Cortex of kidney (tissue), 1 donor: ENCODE results near the gene KLK14.

ENCODE experiments used
- DNase-seq: peaks from one replicate; lab custom pipeline; 2025; lab: John Stamatoyannopoulos, UW

Gene KLK14

GRCh38 chr19:51082611-51083010 is at the start of gene KLK14:
TSS of gene KLK14 (minus strand) at chr19:51082887. CDS start at chr19:51082614, 273 bp downstream.
- no peak for DNase-seq

GRCh38 chr19:51131780-51132680 is 49.3 kb upstream of the KLK14 start:
- DNase-seq: no peak

GRCh38 chr19:51129716-51130115 is 47.0 kb upstream of the KLK14 start:
- no peak for DNase-seq

- no peak for DNase-seq
Measured at GRCh38 chr19:51128227-51128626, 45.5 kb upstream of the KLK14 start.

- DNase-seq: no peak
Measured at GRCh38 chr19:51127755-51128154, 45.1 kb upstream of the KLK14 start.

GRCh38 chr19:51127032-51127431 is 44.3 kb upstream of the KLK14 start:
- no peak for DNase-seq

- DNase-seq: no peak
Measured at GRCh38 chr19:51125421-51126075, 42.9 kb upstream of the KLK14 start.

GRCh38 chr19:51124729-51125128 is 42.0 kb upstream of the KLK14 start, which contains the start of gene SIGLEC9:
TSS of gene SIGLEC9 (plus strand) at chr19:51124906. CDS start at chr19:51124975, 69 bp downstream.
- DNase-seq: no peak

- DNase-seq: no peak
Measured at GRCh38 chr19:51124216-51124615, 41.5 kb upstream of the KLK14 start.

GRCh38 chr19:51123802-51124201 is 41.1 kb upstream of the KLK14 start:
- DNase-seq: no peak

GRCh38 chr19:51123381-51123800 is 40.7 kb upstream of the KLK14 start:
- no peak for DNase-seq

- DNase-seq: no peak
Measured at GRCh38 chr19:51122112-51122981, 39.7 kb upstream of the KLK14 start.

- no peak for DNase-seq
Measured at GRCh38 chr19:51121257-51121656, 38.6 kb upstream of the KLK14 start.

- DNase-seq: no peak
Measured at GRCh38 chr19:51120160-51120559, 37.5 kb upstream of the KLK14 start.

- DNase-seq: no peak
Measured at GRCh38 chr19:51119611-51120010, 36.9 kb upstream of the KLK14 start.

- no peak for DNase-seq
Measured at GRCh38 chr19:51119101-51119500, 36.4 kb upstream of the KLK14 start.

- DNase-seq: no peak
Measured at GRCh38 chr19:51116736-51117286, 34.1 kb upstream of the KLK14 start.

GRCh38 chr19:51114087-51114729 is 31.5 kb upstream of the KLK14 start:
- no peak for DNase-seq

GRCh38 chr19:51111606-51112005 is 28.9 kb upstream of the KLK14 start:
- DNase-seq: no peak

- no peak for DNase-seq
Measured at GRCh38 chr19:51110666-51110971, 27.9 kb upstream of the KLK14 start.

- DNase-seq: no peak
Measured at GRCh38 chr19:51108805-51109146, 26.1 kb upstream of the KLK14 start.
